ENCODE measurements around the gene NRIP1. TPM values are rescaled to one million over a fixed set of nuclear protein-coding genes. Genes with fewer than 3 reads are reported as not detected.

Gene NRIP1
- total RNA-seq, 1 experiment from 2014 or later: 19.1 TPM

- ATAC-seq (no peak), DNase-seq (ENCODE audit: low read depth, low spot score) (no peak)
- in situ Hi-C loops (cut with HindIII; ENCODE audit: low pct_unique_long_range_greater_than_20kb, low sequenced_read_pairs): no loop called here
- Histone ChIP-seq H3K9me3 (ENCODE audit: control insufficient read depth, insufficient read depth, low read depth, low read length) (no peaks in the 10 kb centered on the region), H3K4me1 (ENCODE audit: control insufficient read depth, insufficient read depth, low read length) (peaks cover 5% of the 10 kb centered on the region; the same call in 1 of the 2 replicates), H3K36me3 (ENCODE audit: control insufficient read depth, insufficient read depth, low read length) (no peaks in the 10 kb centered on the region), H3K27ac (ENCODE audit: low read length) (no peak overlapping the region), H3K27me3 (ENCODE audit: control insufficient read depth, insufficient read depth, low read length) (no peaks in the 10 kb centered on the region), H3K4me3 (ENCODE audit: low read depth in 2 of 2, low read length in 2 of 2) (no peak overlapping the region)
- CTCF ChIA-PET: no interaction called here
- intact Hi-C loops (cut with micrococcal nuclease; ENCODE audit: unreplicated experiment): no loop called here
- POLR2A ChIA-PET: no interaction called here
- no TSS peak for BruUV-seq (replicated peaks)
- TF ChIP-seq CTCF (IDR thresholded peaks at IDR 0.05) (no peak), TCF7L2 (IDR thresholded peaks at IDR 0.05; ENCODE audit: low read depth, low read length) (no peak), SIN3A (IDR thresholded peaks at IDR 0.05; ENCODE audit: borderline replicate concordance, insufficient read depth, low read depth, low read length) (no peak), POLR2AphosphoS5 (IDR thresholded peaks at IDR 0.05; ENCODE audit: low read depth, low read length) (no peak), REST (IDR thresholded peaks at IDR 0.05; ENCODE audit: insufficient read depth in 1 of 2, low read depth in 2 of 2, low read length in 1 of 2) (no peak)
Observed at GRCh38 chr21:15006594-15007230, 58.1 kb downstream of the NRIP1 start.

- TF ChIP-seq SIN3A (IDR thresholded peaks at IDR 0.05; ENCODE audit: borderline replicate concordance, insufficient read depth, low read depth, low read length) (no peak), CTCF (IDR thresholded peaks at IDR 0.05) (no peak), REST (IDR thresholded peaks at IDR 0.05; ENCODE audit: insufficient read depth in 1 of 2, low read depth in 2 of 2, low read length in 1 of 2) (no peak), POLR2AphosphoS5 (IDR thresholded peaks at IDR 0.05; ENCODE audit: low read depth, low read length) (no peak), TCF7L2 (IDR thresholded peaks at IDR 0.05; ENCODE audit: low read depth, low read length) (no peak)
- intact Hi-C loops (cut with micrococcal nuclease; ENCODE audit: unreplicated experiment): no loop called here
Observed at GRCh38 chr21:15005391-15005790, 59.4 kb downstream of the NRIP1 start.

More at GRCh38 chr21:15005391-15005790, 59.4 kb downstream of the NRIP1 start:
- H3K27ac ChIP-seq (ENCODE audit: low read length): no peak overlapping the region
- CTCF ChIA-PET: no interaction called here
- peaks cover 5% of the 10 kb centered on the region; the same call in 1 of the 2 replicates for H3K4me1 ChIP-seq (ENCODE audit: control insufficient read depth, insufficient read depth, low read length)
- in situ Hi-C loops (cut with HindIII; ENCODE audit: low pct_unique_long_range_greater_than_20kb, low sequenced_read_pairs): no loop called here
- DNase-seq (ENCODE audit: low read depth, low spot score) (no peak), ATAC-seq (no peak)
- POLR2A ChIA-PET: no interaction called here
- H3K27me3 ChIP-seq (ENCODE audit: control insufficient read depth, insufficient read depth, low read length): no peaks in the 10 kb centered on the region
- BruUV-seq (replicated peaks): no TSS peak
- no peaks in the 10 kb centered on the region for H3K9me3 ChIP-seq (ENCODE audit: control insufficient read depth, insufficient read depth, low read depth, low read length)
- no peak overlapping the region for H3K4me3 ChIP-seq (ENCODE audit: low read depth in 2 of 2, low read length in 2 of 2)
- H3K36me3 ChIP-seq (ENCODE audit: control insufficient read depth, insufficient read depth, low read length): no peaks in the 10 kb centered on the region
